H1 (cell line): ENCODE results near the gene CAST. TPM values are rescaled to one million over a fixed set of nuclear protein-coding genes. Genes with fewer than 3 reads are reported as not detected.
A peak's percentile ranks its signal among the peaks of the same experiment; 100 is the strongest.

ENCODE experiments used
- CTCF ChIA-PET: fragments of 300-600 bp; sonication (Branson Sonifier 250); formaldehyde crosslinking; loops from one replicate; lab custom pipeline; 2021; ENCODE audit not compliant: partially characterized antibody; lab: Charles Lee
- POLR2A ChIA-PET: fragments of 300-600 bp; sonication (Branson Sonifier 250); formaldehyde crosslinking; loops from one replicate; lab custom pipeline; 2021; ENCODE audit warnings: inconsistent platforms; ENCODE audit not compliant: partially characterized antibody; lab: Charles Lee
- DNase-seq, 2 experiments: peaks; one replicate each; pipeline versions ENCODE4 v3.0.0 to v3.0.0-alpha.2; 2010 to 2022; ENCODE audit warnings: low spot score in 2 of 2, low read depth in 1 of 2, mixed read lengths in 1 of 2
- FAIRE-seq: peaks from 2 replicates; lab custom pipeline; 2011; peaks lifted over from hg19 to GRCh38; lab: Jason Lieb, UNC
- H2AFZ ChIP-seq: 2 replicates; pipeline ENCODE4 v1.8.1; 2012; ENCODE audit warnings: low read length, inconsistent platforms
- H2AK5ac ChIP-seq: 2 replicates; pipeline ENCODE4 v1.6.1; 2013; ENCODE audit warnings: low read depth, low read length
- H2BK120ac ChIP-seq: replicated peaks from 2 replicates; pipeline ENCODE3; 2013; ENCODE audit warnings: low read depth, low read length, inconsistent platforms
- H2BK12ac ChIP-seq: 2 replicates; pipeline ENCODE4 v1.6.1; 2013; ENCODE audit warnings: low read depth, low read length
- H2BK15ac ChIP-seq: 2 replicates; pipeline ENCODE4 v1.6.1; 2013; ENCODE audit warnings: low read length
- H2BK20ac ChIP-seq: 2 replicates; pipeline ENCODE4 v1.6.1; 2013; ENCODE audit warnings: low read length
- H2BK5ac ChIP-seq: 2 replicates; pipeline ENCODE4 v1.6.1; 2013; ENCODE audit warnings: low read depth, low read length
- H3K14ac ChIP-seq: 2 replicates; pipeline ENCODE4 v1.6.1; 2013; ENCODE audit warnings: inconsistent platforms; ENCODE audit not compliant: insufficient read length
- H3K18ac ChIP-seq: 2 replicates; pipeline ENCODE4 v1.6.1; 2013; ENCODE audit warnings: low read length; ENCODE audit errors: extremely low read depth
- H3K23ac ChIP-seq: 2 replicates; pipeline ENCODE4 v1.6.1; 2013; ENCODE audit warnings: inconsistent platforms; ENCODE audit not compliant: insufficient read length
- H3K23me2 ChIP-seq: 2 replicates; pipeline ENCODE4 v1.6.1; 2013; ENCODE audit warnings: low read depth, low read length
- H3K27ac ChIP-seq: 2 replicates; pipeline ENCODE4 v1.6.1; 2011; ENCODE audit warnings: low read depth, low read length, inconsistent platforms
- H3K27me3 ChIP-seq, 4 experiments: replicated peaks in 1 of 4; 1 replicate in 1 of 4; 2 replicates in 3 of 4; pipeline versions ENCODE4 v1.6.1 to v1.8.1; 2011 to 2013; ENCODE audit warnings: low read length in 3 of 4, mild to moderate bottlenecking in 3 of 4, inconsistent platforms in 2 of 4, mixed read lengths in 2 of 4, moderate library complexity in 1 of 4; ENCODE audit not compliant: control insufficient read depth in 3 of 4, insufficient read depth in 3 of 4; ENCODE audit errors: extremely low read depth in 1 of 4
- H3K36me3 ChIP-seq, 4 experiments: 2 replicates each; pipeline versions ENCODE4 v1.6.1 to v1.8.1; 2011 to 2013; ENCODE audit warnings: mild to moderate bottlenecking in 4 of 4, low read length in 3 of 4, moderate library complexity in 2 of 4, control low read depth in 1 of 4, inconsistent platforms in 1 of 4; ENCODE audit not compliant: insufficient read depth in 4 of 4, control insufficient read depth in 2 of 4
- H3K4ac ChIP-seq: replicated peaks from 2 replicates; pipeline ENCODE3; 2013; ENCODE audit warnings: low read length, low read depth, mixed read lengths, inconsistent platforms; ENCODE audit not compliant: insufficient read length
- H3K4me1 ChIP-seq, 4 experiments: replicated peaks in 1 of 4; 1 replicate in 1 of 4; 2 replicates in 3 of 4; pipeline versions ENCODE4 v1.6.1 to v1.8.1; 2011 to 2013; ENCODE audit warnings: low read length in 3 of 4, inconsistent platforms in 2 of 4, mixed read lengths in 1 of 4; ENCODE audit not compliant: insufficient read depth in 4 of 4, control insufficient read depth in 3 of 4
- H3K4me2 ChIP-seq, 2 experiments: 2 replicates each; pipeline versions ENCODE4 v1.6.1 to v1.8.1; 2011 to 2013; ENCODE audit warnings: low read depth in 2 of 2, low read length in 2 of 2, control low read depth in 1 of 2, inconsistent platforms in 1 of 2, mild to moderate bottlenecking in 1 of 2; ENCODE audit not compliant: insufficient read depth in 1 of 2
- H3K4me3 ChIP-seq, 4 experiments: fragments of 200-600, 300-600 bp in 1 of 4; sonication (generic), shearing (Covaris generic), sonication (Bioruptor Twin) in 1 of 4; 2 replicates each; pipeline versions ENCODE4 v1.5.1 to v1.8.1; 2011 to 2016; ENCODE audit warnings: low read length in 4 of 4, low read depth in 3 of 4, control low read depth in 2 of 4, inconsistent platforms in 2 of 4, mild to moderate bottlenecking in 2 of 4, mixed read lengths in 1 of 4, moderate library complexity in 1 of 4; ENCODE audit not compliant: insufficient read depth in 2 of 4; ENCODE audit errors: extremely low read depth in 1 of 4
- H3K56ac ChIP-seq: replicated peaks from 2 replicates; pipeline ENCODE3; 2013; ENCODE audit warnings: low read depth, mild to moderate bottlenecking, mixed read lengths, low read length, inconsistent platforms; ENCODE audit not compliant: insufficient read length
- H3K79me1 ChIP-seq: 2 replicates; pipeline ENCODE4 v1.6.1; 2013; ENCODE audit warnings: low read depth, low read length, control low read depth
- H3K79me2 ChIP-seq, 2 experiments: 2 replicates each; pipeline versions ENCODE4 v1.6.1 to v1.8.1; 2012 to 2013; ENCODE audit warnings: low read length in 2 of 2, mild to moderate bottlenecking in 2 of 2, inconsistent platforms in 1 of 2; ENCODE audit not compliant: insufficient read depth in 2 of 2, control insufficient read depth in 1 of 2
- H3K9ac ChIP-seq, 4 experiments: replicated peaks in 1 of 4; 1 replicate in 1 of 4; 2 replicates in 3 of 4; pipeline versions ENCODE4 v1.6.1 to v1.8.1; 2011 to 2013; ENCODE audit warnings: low read depth in 3 of 4, low read length in 3 of 4, control low read depth in 2 of 4, mild to moderate bottlenecking in 2 of 4, moderate library complexity in 2 of 4, inconsistent platforms in 1 of 4; ENCODE audit errors: extremely low read depth in 1 of 4
- H3K9me3 ChIP-seq, 2 experiments: 2 replicates each; pipeline versions ENCODE4 v1.6.1 to v1.8.1; 2012 to 2013; ENCODE audit warnings: mild to moderate bottlenecking in 2 of 2, moderate library complexity in 2 of 2, control low read depth in 1 of 2, inconsistent platforms in 1 of 2, low read depth in 1 of 2, low read length in 1 of 2, mixed read lengths in 1 of 2; ENCODE audit not compliant: insufficient read depth in 2 of 2
- H4K20me1 ChIP-seq, 2 experiments: replicated peaks in 1 of 2; 2 replicates each; pipeline versions ENCODE3 to v1.8.1; 2011 to 2013; ENCODE audit warnings: inconsistent platforms in 2 of 2, low read length in 2 of 2, mild to moderate bottlenecking in 1 of 2; ENCODE audit not compliant: insufficient read depth in 2 of 2, control insufficient read depth in 1 of 2
- H4K5ac ChIP-seq: 2 replicates; pipeline ENCODE4 v1.6.1; 2013; ENCODE audit warnings: low read length, low read depth, mixed read lengths, inconsistent platforms; ENCODE audit not compliant: insufficient read length
- H4K8ac ChIP-seq: 2 replicates; pipeline ENCODE4 v1.8.0; 2013; ENCODE audit warnings: mild to moderate bottlenecking, moderate library complexity, low read length, inconsistent platforms; ENCODE audit not compliant: insufficient read depth; ENCODE audit errors: extremely low read depth
- H4K91ac ChIP-seq: replicated peaks from 2 replicates; pipeline ENCODE3; 2013; ENCODE audit warnings: low read length, mixed read lengths, inconsistent platforms; ENCODE audit not compliant: insufficient read length
- CHD1 ChIP-seq: IDR thresholded peaks from 2 replicates; pipeline ENCODE4 v1.6.1; 2012; ENCODE audit warnings: low read depth, low read length, improper control_type of control experiment
- KDM1A ChIP-seq: fragments of 200-600, 300-600 bp; sonication (generic); IDR thresholded peaks from 2 replicates; pipeline ENCODE4 v1.7.1; 2016; ENCODE audit warnings: mild to moderate bottlenecking, low read length, borderline replicate concordance
- KDM5A ChIP-seq: fragments of 200-600 bp; IDR thresholded peaks from 2 replicates; pipeline ENCODE4 v1.7.1; 2012; ENCODE audit warnings: mild to moderate bottlenecking, low read length, inconsistent platforms, mixed read lengths
- POLR2A ChIP-seq, 2 experiments: IDR thresholded peaks; 1 replicate in 1 of 2; 2 replicates in 1 of 2; pipeline ENCODE4 v1.6.1; 2011; ENCODE audit warnings: low read depth in 2 of 2, low read length in 2 of 2, mild to moderate bottlenecking in 2 of 2; ENCODE audit errors: control extremely low read depth in 1 of 2
- SIRT6 ChIP-seq: IDR thresholded peaks from one replicate; pipeline ENCODE4 v1.7.1; 2012; ENCODE audit warnings: low read length, inconsistent platforms
- WGBS, 2 experiments: shearing (Covaris generic) in 1 of 2; methylation state at CpG; one replicate each; pipeline versions ENCODE4 v1.1.6 to v1.1.7; 2013 to 2015; ENCODE audit warnings: low lambda C conversion rate in 2 of 2, mixed read lengths in 2 of 2, inconsistent platforms in 1 of 2, low coverage in 1 of 2, missing lambda C conversion rate in 1 of 2; ENCODE audit not compliant: insufficient replicate concordance in 2 of 2, insufficient coverage in 1 of 2, insufficient read length in 1 of 2; ENCODE audit errors: extremely low coverage in 1 of 2, missing lambda C conversion rate in 1 of 2; 5-methylcytosine and 5-hydroxymethylcytosine counted together
- polyA plus RNA-seq, 7 experiments: library from polyadenylated mRNA; depleted of rRNA in 3 of 7; stranded (reverse) in 5 of 7; unstranded in 2 of 7; fragments of >200 nt in 5 of 7; fragments of 200-250 nt in 2 of 7; gene quantifications; 1 replicate in 5 of 7; 2 replicates in 1 of 7; 4 replicates in 1 of 7; pipeline versions ENCODE4 v1.2.1 to v1.2.3, GENCODE V29; 2011 to 2013; ENCODE audit warnings: missing spikeins in 2 of 7, mixed read lengths in 2 of 7
- total RNA-seq: library from RNA; stranded (reverse); fragmentation: NEBNext Ultra II Directional; extraction: Animal tissue kit (Norgen Biotek cat#: 25700); gene quantifications from 2 replicates; pipeline ENCODE4 v1.2.1, GENCODE V29; 2021

CAST gene
- total and polyA plus RNA-seq, 2 of the 8 experiments (the other 6 are each of a cell fraction or from before 2014, with no cell fraction given): 9.0 to 48.2 TPM

DNA sequence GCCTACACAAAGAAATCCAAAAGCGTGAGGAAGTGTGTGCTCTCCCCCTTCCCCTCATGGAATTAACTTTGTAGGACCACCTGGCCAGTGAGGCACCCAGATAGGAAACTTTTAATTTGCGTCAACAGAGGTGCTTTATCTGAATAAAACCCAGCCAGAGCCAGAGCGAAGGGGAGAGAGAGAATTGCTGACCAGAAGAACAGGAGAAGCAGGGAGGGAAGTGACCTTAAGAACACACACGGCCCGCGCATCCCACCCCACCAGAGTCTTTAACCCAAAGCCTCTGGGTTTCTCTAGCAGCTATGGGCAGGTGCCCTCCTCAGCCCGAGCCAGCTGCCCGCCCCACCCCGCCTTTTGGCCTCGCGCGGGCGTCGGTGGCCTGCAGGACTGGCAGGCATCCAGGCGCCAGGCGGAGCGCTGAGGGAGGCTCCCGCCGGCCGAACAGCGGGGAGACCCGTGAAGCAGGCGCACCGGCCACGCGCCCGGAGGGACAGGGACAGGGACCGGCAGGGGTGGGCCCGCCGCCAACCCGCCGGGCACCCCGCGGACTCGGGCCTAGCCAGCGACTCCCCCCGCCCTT is 145.0 kb downstream of the CAST start:
- peak overlapping the region; percentile 27 for H2BK120ac ChIP-seq
- H3K9ac ChIP-seq: peak overlapping the region; percentile 62 to 86 (median 74)
- peaks cover 3% of the 10 kb centered on the region for H3K23me2 ChIP-seq
- H4K20me1 ChIP-seq: no peaks in the 10 kb centered on the region
- H3K9me3 ChIP-seq: no peaks in the 10 kb centered on the region
- peak overlapping the region; percentile 29 for H4K5ac ChIP-seq
- H3K4ac ChIP-seq: no peak overlapping the region
- no peaks in the 10 kb centered on the region for H3K79me1 ChIP-seq
- TF ChIP-seq CHD1 (no peak), KDM1A (no peak), SIRT6 (no peak), POLR2A (IDR thresholded peaks at IDR 0.05; ENCODE audit: control extremely low read depth in 1 of 2, low read depth in 2 of 2, low read length in 2 of 2) (peak in 1 of 2 experiments; percentile 13; a peak in 2 of 3 replicates), KDM5A (no peak)
- ChIA-PET CTCF (interaction anchor here (0.6 to 2.0 kb wide), 4 partner anchors 19 to 471 kb away, joined by 3 to 4 read pairs (median 4); partner anchors contain the start of gene LIX1), POLR2A (interaction anchor here (0.8 to 1.2 kb wide), 3 partner anchors 84 to 1079 kb away, joined by 3 to 6 read pairs (median 3); partner anchors contain the start of gene CAST)
- H2BK20ac ChIP-seq: no peak overlapping the region
- H3K4me2 ChIP-seq: peak overlapping the region; percentile 64 to 78
- no peak overlapping the region for H3K14ac ChIP-seq
- no peak overlapping the region; the same call in 1 of the 2 replicates for H3K18ac ChIP-seq
- WGBS, 2 experiments: 2% methylated on average over 14 of the region's 37 CpGs; no CpG with 5 or more reads in 1 of the 2 experiments
- FAIRE-seq (no peak), DNase-seq (peak in 1 of 2 experiments; percentile 73)
- 0 out of 2 replicates have a peak overlapping the region, but pooled peaks have one; percentile 17 for H2BK12ac ChIP-seq
- peak overlapping the region; percentile 70 to 94 (median 74) for H3K4me3 ChIP-seq
- H2BK15ac ChIP-seq: no peak overlapping the region
- peak overlapping the region; percentile 68; the same call in 1 of the 2 replicates for H2AFZ ChIP-seq
- no peak overlapping the region for H4K91ac ChIP-seq
- H4K8ac ChIP-seq: peak overlapping the region; percentile 95
- H2AK5ac ChIP-seq: no peak overlapping the region
- no peak overlapping the region for H3K23ac ChIP-seq
- 0 out of 2 replicates have a peak overlapping the region, but pooled peaks have one; percentile 93 for H2BK5ac ChIP-seq
- no peak overlapping the region; the same call in 1 of the 2 replicates for H3K27ac ChIP-seq
- H3K36me3 ChIP-seq: no peaks in the 10 kb centered on the region
- H3K27me3 ChIP-seq: no peaks in the 10 kb centered on the region; a peak in 2 of 7 replicates
- H3K56ac ChIP-seq: peak overlapping the region; percentile 67
- H3K79me2 ChIP-seq: no peaks in the 10 kb centered on the region
- H3K4me1 ChIP-seq: peaks cover 0 to 5% (median 2%) of the 10 kb centered on the region in 4 experiments; a peak in 3 of 7 replicates
